Measurements from ENCODE around the gene PDZD7.

The PDZD7 gene

DNA sequence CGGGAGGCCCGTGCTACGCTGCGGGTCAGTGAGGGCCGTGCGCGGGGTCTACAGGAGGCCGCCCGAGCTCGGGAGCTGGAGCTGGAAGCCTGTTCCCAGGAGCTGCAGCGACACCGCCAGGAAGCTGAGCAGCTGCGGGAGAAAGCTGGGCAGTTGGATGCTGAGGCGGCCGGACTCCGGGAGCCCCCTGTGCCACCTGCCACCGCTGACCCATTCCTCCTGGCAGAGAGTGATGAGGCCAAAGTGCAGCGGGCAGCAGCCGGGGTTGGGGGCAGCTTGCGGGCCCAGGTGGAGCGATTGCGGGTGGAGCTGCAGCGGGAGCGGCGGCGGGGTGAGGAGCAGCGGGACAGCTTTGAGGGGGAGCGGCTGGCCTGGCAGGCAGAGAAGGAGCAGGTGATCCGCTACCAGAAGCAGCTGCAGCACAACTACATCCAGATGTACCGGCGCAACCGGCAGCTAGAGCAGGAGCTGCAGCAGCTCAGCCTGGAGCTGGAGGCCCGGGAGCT, 24.3 kb downstream of the PDZD7 start:
- Histone ChIP-seq H3K36me3 (ENCODE audit: control insufficient read depth in 2 of 2, insufficient read depth in 1 of 2, low read length in 2 of 2) (peaks cover 8 to 60% of the 10 kb centered on the region in 2 experiments; a peak in 2 of 3 replicates), H3K4me1 (ENCODE audit: control insufficient read depth, insufficient read depth, low read length) (peaks cover 2% of the 10 kb centered on the region; the same call in 1 of the 2 replicates), H3K27ac (ENCODE audit: extremely low read depth, low read depth, low read length) (peak overlapping the region; percentile 58; the same call in 1 of the 2 replicates), H3K9me3 (ENCODE audit: control insufficient read depth, insufficient read depth, low read depth, low read length) (no peaks in the 10 kb centered on the region), H3K4me3 (ENCODE audit: low read depth, low read length) (no peak overlapping the region)
- ChIA-PET POLR2A (interaction anchor here (1.1 to 3.0 kb wide), 2 partner anchors 9 to 11 kb away, joined by 3 to 9 read pairs; no protein-coding TSS in a partner anchor), CTCF (interaction anchor here (0.9 to 4.5 kb wide), 8 partner anchors 8 to 89 kb away, joined by 3 to 32 read pairs (median 5); no protein-coding TSS in a partner anchor)
- TF ChIP-seq ZNF521 (tag by site-specific recombination; IDR thresholded peaks at IDR 0.05), result no peak
- TF ChIP-seq ZNF837 (tag by site-specific recombination; IDR thresholded peaks at IDR 0.05), result no peak
- no peak for TF ChIP-seq ZNF621 (tag by site-specific recombination; IDR thresholded peaks at IDR 0.05)
- TF ChIP-seq ZSCAN23 (tag by site-specific recombination; IDR thresholded peaks at IDR 0.05), result no peak
- peak; percentile 75; the same call in 1 of the 2 replicates for TF ChIP-seq OSR2 (tag by site-specific recombination; IDR thresholded peaks at IDR 0.05)
- no peak for TF ChIP-seq ZNF184 (tag by site-specific recombination; IDR thresholded peaks at IDR 0.05)
- TF ChIP-seq KLF1 (tag by site-specific recombination; IDR thresholded peaks at IDR 0.05), result no peak; the same call in 1 of the 2 replicates
- TF ChIP-seq ZBTB1 (tag by site-specific recombination; IDR thresholded peaks at IDR 0.05), result no peak
- TF ChIP-seq ZNF394 (tag by site-specific recombination; IDR thresholded peaks at IDR 0.05; ENCODE audit: borderline replicate concordance), result peak; percentile 69; the same call in 1 of the 2 replicates
- TF ChIP-seq ZNF404 (tag by site-specific recombination; IDR thresholded peaks at IDR 0.05), result no peak
- TF ChIP-seq SP2 (tag by site-specific recombination; IDR thresholded peaks at IDR 0.05), result no peak
- TF ChIP-seq, protein P1, sequence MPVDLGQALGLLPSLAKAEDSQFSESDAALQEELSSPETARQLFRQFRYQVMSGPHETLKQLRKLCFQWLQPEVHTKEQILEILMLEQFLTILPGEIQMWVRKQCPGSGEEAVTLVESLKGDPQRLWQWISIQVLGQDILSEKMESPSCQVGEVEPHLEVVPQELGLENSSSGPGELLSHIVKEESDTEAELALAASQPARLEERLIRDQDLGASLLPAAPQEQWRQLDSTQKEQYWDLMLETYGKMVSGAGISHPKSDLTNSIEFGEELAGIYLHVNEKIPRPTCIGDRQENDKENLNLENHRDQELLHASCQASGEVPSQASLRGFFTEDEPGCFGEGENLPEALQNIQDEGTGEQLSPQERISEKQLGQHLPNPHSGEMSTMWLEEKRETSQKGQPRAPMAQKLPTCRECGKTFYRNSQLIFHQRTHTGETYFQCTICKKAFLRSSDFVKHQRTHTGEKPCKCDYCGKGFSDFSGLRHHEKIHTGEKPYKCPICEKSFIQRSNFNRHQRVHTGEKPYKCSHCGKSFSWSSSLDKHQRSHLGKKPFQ (tag by site-specific recombination; IDR thresholded peaks at IDR 0.05), result no peak
- TF ChIP-seq ZNF146 (tag by site-specific recombination; IDR thresholded peaks at IDR 0.05), result no peak
- TF ChIP-seq ZNF747 (tag by site-specific recombination; IDR thresholded peaks at IDR 0.05), result no peak
- TF ChIP-seq ZNF843 (tag by site-specific recombination; IDR thresholded peaks at IDR 0.05), result no peak
- TF ChIP-seq, protein P2, sequence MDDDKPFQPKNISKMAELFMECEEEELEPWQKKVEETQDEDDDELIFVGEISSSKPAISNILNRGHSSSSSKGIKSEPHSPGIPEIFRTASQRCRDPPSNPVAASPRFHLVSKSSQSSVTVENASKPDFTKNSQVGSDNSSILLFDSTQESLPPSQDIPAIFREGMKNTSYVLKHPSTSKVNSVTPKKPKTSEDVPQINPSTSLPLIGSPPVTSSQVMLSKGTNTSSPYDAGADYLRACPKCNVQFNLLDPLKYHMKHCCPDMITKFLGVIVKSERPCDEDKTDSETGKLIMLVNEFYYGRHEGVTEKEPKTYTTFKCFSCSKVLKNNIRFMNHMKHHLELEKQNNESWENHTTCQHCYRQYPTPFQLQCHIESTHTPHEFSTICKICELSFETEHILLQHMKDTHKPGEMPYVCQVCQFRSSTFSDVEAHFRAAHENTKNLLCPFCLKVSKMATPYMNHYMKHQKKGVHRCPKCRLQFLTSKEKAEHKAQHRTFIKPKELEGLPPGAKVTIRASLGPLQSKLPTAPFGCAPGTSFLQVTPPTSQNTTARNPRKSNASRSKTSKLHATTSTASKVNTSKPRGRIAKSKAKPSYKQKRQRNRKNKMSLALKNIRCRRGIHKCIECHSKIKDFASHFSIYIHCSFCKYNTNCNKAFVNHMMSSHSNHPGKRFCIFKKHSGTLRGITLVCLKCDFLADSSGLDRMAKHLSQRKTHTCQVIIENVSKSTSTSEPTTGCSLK (tag by site-specific recombination; IDR thresholded peaks at IDR 0.05), result no peak
- TF ChIP-seq ZNF132 (tag by site-specific recombination; IDR thresholded peaks at IDR 0.05; ENCODE audit: borderline replicate concordance), result no peak
- no peak for TF ChIP-seq ZNF830 (tag by site-specific recombination; IDR thresholded peaks at IDR 0.05; ENCODE audit: low read depth)
- TF ChIP-seq, protein P3, sequence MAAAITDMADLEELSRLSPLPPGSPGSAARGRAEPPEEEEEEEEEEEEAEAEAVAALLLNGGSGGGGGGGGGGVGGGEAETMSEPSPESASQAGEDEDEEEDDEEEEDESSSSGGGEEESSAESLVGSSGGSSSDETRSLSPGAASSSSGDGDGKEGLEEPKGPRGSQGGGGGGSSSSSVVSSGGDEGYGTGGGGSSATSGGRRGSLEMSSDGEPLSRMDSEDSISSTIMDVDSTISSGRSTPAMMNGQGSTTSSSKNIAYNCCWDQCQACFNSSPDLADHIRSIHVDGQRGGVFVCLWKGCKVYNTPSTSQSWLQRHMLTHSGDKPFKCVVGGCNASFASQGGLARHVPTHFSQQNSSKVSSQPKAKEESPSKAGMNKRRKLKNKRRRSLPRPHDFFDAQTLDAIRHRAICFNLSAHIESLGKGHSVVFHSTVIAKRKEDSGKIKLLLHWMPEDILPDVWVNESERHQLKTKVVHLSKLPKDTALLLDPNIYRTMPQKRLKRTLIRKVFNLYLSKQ (tag by site-specific recombination; IDR thresholded peaks at IDR 0.05; ENCODE audit: borderline replicate concordance), result no peak
- TF ChIP-seq KLF8 (tag by site-specific recombination; IDR thresholded peaks at IDR 0.05), result 0 out of 2 replicates have a peak, but pooled peaks have one; percentile 15
- TF ChIP-seq, protein P4, sequence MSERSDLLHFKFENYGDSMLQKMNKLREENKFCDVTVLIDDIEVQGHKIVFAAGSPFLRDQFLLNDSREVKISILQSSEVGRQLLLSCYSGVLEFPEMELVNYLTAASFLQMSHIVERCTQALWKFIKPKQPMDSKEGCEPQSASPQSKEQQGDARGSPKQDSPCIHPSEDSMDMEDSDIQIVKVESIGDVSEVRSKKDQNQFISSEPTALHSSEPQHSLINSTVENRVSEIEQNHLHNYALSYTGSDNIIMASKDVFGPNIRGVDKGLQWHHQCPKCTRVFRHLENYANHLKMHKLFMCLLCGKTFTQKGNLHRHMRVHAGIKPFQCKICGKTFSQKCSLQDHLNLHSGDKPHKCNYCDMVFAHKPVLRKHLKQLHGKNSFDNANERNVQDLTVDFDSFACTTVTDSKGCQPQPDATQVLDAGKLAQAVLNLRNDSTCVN (tag by site-specific recombination; optimal IDR thresholded peaks at IDR 0.05), result no peak
- TF ChIP-seq ZNF121 (tag by site-specific recombination; IDR thresholded peaks at IDR 0.05), result no peak
- no peak for TF ChIP-seq ZNF48 (tag by site-specific recombination; IDR thresholded peaks at IDR 0.05)
- no peak for TF ChIP-seq REPIN1 (tag by site-specific recombination; IDR thresholded peaks at IDR 0.05; ENCODE audit: low read depth)
- TF ChIP-seq ZBTB17 (tag by site-specific recombination; IDR thresholded peaks at IDR 0.05), result peak; percentile 46; the same call in 1 of the 2 replicates
- no peak for TF ChIP-seq TCF7L2 (IDR thresholded peaks at IDR 0.05; ENCODE audit: borderline replicate concordance, low read depth, low read length)
- no peak for TF ChIP-seq ZNF677 (tag by site-specific recombination; IDR thresholded peaks at IDR 0.05)
- no peak for TF ChIP-seq ZNF548 (tag by site-specific recombination; IDR thresholded peaks at IDR 0.05)
- TF ChIP-seq, protein P5, sequence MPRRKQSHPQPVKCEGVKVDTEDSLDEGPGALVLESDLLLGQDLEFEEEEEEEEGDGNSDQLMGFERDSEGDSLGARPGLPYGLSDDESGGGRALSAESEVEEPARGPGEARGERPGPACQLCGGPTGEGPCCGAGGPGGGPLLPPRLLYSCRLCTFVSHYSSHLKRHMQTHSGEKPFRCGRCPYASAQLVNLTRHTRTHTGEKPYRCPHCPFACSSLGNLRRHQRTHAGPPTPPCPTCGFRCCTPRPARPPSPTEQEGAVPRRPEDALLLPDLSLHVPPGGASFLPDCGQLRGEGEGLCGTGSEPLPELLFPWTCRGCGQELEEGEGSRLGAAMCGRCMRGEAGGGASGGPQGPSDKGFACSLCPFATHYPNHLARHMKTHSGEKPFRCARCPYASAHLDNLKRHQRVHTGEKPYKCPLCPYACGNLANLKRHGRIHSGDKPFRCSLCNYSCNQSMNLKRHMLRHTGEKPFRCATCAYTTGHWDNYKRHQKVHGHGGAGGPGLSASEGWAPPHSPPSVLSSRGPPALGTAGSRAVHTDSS (tag by site-specific recombination; IDR thresholded peaks at IDR 0.05), result no peak
- no peak for TF ChIP-seq ZNF585B (tag by site-specific recombination; IDR thresholded peaks at IDR 0.05)
- peak; percentile 55 for TF ChIP-seq GLIS2 (tag by site-specific recombination; IDR thresholded peaks at IDR 0.05)
- TF ChIP-seq HOXC10 (CRISPR knock-in tag; IDR thresholded peaks at IDR 0.05), result no peak
